HepG2 (cell line): ENCODE data around the gene PARN. TPM values are rescaled to one million over a fixed set of nuclear protein-coding genes. Genes with fewer than 3 reads are reported as not detected.
A peak's percentile ranks its signal among the peaks of the same experiment; 100 is the strongest.

ENCODE experiments used
- CENPT ChIP-seq: sonication (generic); formaldehyde crosslinking; IDR thresholded peaks from 2 replicates; pipeline ENCODE4 v1.8.0; 2022; ENCODE audit warnings: low read depth, mild to moderate bottlenecking, moderate library complexity, missing genetic modification reagents
- CREM ChIP-seq, 2 experiments: sonication (generic) in 1 of 2; formaldehyde crosslinking in 1 of 2; IDR thresholded peaks; 2 replicates each; pipeline versions ENCODE4 v1.4.0 to v1.6.1; 2016 to 2020; ENCODE audit warnings: antibody characterized with exemption in 1 of 2, mild to moderate bottlenecking in 1 of 2, missing genetic modification reagents in 1 of 2
- HES4 ChIP-seq: sonication (generic); formaldehyde crosslinking; IDR thresholded peaks from 2 replicates; pipeline ENCODE4 v1.9.0; 2021; ENCODE audit warnings: mild to moderate bottlenecking, missing genetic modification reagents, borderline replicate concordance
- KMT2B ChIP-seq: IDR thresholded peaks from 2 replicates; pipeline ENCODE4 v1.6.1; 2016; ENCODE audit warnings: missing genetic modification reagents, missing compliant biosample characterization
- NCOA2 ChIP-seq: sonication (generic); formaldehyde crosslinking; IDR thresholded peaks from 2 replicates; pipeline ENCODE4 v1.8.0; 2022; ENCODE audit warnings: inconsistent platforms
- NR2C2 ChIP-seq: sonication (generic); formaldehyde crosslinking; IDR thresholded peaks from 2 replicates; pipeline ENCODE4 v1.4.0; 2020; ENCODE audit warnings: missing genetic modification reagents, mild to moderate bottlenecking, moderate library complexity, borderline replicate concordance
- RAD21 ChIP-seq: fragments of 450-650 bp; formaldehyde crosslinking; IDR thresholded peaks from 2 replicates; pipeline ENCODE4 v1.5.0; 2020; ENCODE audit warnings: mild to moderate bottlenecking
- SALL1 ChIP-seq: sonication (generic); formaldehyde crosslinking; IDR thresholded peaks from 2 replicates; pipeline ENCODE4 v1.8.0; 2022; ENCODE audit warnings: mild to moderate bottlenecking, missing genetic modification reagents
- SAP130 ChIP-seq: IDR thresholded peaks from 2 replicates; pipeline ENCODE4 v1.6.1; 2016; ENCODE audit warnings: low read depth
- SOX5 ChIP-seq: IDR thresholded peaks from 2 replicates; pipeline ENCODE4 v1.6.1; 2016; ENCODE audit warnings: borderline replicate concordance
- ZNF33B ChIP-seq: sonication (generic); formaldehyde crosslinking; IDR thresholded peaks from 2 replicates; pipeline ENCODE4 v1.5.1; 2020; ENCODE audit warnings: mild to moderate bottlenecking, missing genetic modification reagents
- polyA plus RNA-seq, 8 experiments: library from polyadenylated mRNA; depleted of rRNA in 3 of 8; stranded (reverse) in 7 of 8; unstranded in 1 of 8; fragments of >200 nt; fragmentation: Illumina TruSeq in 4 of 8; extraction: Trizol in 4 of 8; gene quantifications; 2 replicates each; pipeline versions ENCODE4 v1.2.1 to v1.2.3, GENCODE V29; 2011 to 2016; ENCODE audit warnings: low read depth in 4 of 8, missing spikeins in 1 of 8, mixed read lengths in 1 of 8; ENCODE audit not compliant: insufficient read depth in 1 of 8
- total RNA-seq, 5 experiments: library from RNA; depleted of rRNA; stranded (reverse); fragments of >200 nt; fragmentation: Illumina TruSeq; extraction: Trizol; gene quantifications; 2 replicates each; pipeline ENCODE4 v1.2.3, GENCODE V29; 2016; ENCODE audit warnings: low read depth in 1 of 5
- TF ChIP-seq, protein P1 (sequence below): sonication (generic); formaldehyde crosslinking; IDR thresholded peaks from 2 replicates; pipeline ENCODE4 v1.5.0; 2020; ENCODE audit warnings: mild to moderate bottlenecking, missing genetic modification reagents
- TF ChIP-seq, protein P2 (sequence below): IDR thresholded peaks from 2 replicates; pipeline ENCODE4 v1.6.1; 2012; ENCODE audit warnings: inconsistent platforms
- TF ChIP-seq, protein P3 (sequence below): sonication (generic); formaldehyde crosslinking; IDR thresholded peaks from 2 replicates; pipeline ENCODE4 v1.5.1; 2020; ENCODE audit warnings: missing genetic modification reagents, mild to moderate bottlenecking, borderline replicate concordance

The PARN gene
- total and polyA plus RNA-seq, 2 of the 13 experiments (the other 11 are each of a cell fraction or from before 2014, with no cell fraction given) = 13.3 to 47.6 TPM

DNA sequence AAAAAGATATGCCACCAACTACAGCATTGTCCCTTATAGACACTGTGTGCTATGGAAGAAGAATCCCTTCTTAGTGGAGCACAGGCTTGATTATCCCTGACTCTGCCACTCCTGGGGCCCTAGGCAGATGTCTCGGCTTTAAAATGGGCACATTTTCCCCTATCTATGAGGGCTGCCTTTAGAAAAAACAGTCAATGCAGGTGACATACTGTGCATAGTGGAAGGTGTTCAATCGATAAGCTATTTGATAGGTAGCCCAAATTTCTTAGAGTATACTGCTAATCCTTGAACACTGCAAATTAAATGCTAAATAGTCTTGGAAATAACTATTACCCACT is 64.4 kb downstream of the PARN start (continued):
- TF ChIP-seq, protein P1, sequence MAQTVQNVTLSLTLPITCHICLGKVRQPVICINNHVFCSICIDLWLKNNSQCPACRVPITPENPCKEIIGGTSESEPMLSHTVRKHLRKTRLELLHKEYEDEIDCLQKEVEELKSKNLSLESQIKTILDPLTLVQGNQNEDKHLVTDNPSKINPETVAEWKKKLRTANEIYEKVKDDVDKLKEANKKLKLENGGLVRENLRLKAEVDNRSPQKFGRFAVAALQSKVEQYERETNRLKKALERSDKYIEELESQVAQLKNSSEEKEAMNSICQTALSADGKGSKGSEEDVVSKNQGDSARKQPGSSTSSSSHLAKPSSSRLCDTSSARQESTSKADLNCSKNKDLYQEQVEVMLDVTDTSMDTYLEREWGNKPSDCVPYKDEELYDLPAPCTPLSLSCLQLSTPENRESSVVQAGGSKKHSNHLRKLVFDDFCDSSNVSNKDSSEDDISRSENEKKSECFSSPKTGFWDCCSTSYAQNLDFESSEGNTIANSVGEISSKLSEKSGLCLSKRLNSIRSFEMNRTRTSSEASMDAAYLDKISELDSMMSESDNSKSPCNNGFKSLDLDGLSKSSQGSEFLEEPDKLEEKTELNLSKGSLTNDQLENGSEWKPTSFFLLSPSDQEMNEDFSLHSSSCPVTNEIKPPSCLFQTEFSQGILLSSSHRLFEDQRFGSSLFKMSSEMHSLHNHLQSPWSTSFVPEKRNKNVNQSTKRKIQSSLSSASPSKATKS (CRISPR knock-in tag) = no peak
- 0 out of 2 replicates have a peak, but pooled peaks have one; percentile 1 for TF ChIP-seq SOX5 (CRISPR knock-in tag)
- TF ChIP-seq HES4 (CRISPR knock-in tag) = no peak
- TF ChIP-seq, protein P2, sequence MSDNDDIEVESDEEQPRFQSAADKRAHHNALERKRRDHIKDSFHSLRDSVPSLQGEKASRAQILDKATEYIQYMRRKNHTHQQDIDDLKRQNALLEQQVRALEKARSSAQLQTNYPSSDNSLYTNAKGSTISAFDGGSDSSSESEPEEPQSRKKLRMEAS = no peak
- TF ChIP-seq RAD21 (CRISPR knock-in tag) = no peak
- TF ChIP-seq KMT2B (CRISPR knock-in tag) = 0 out of 2 replicates have a peak, but pooled peaks have one; percentile 31
- TF ChIP-seq, protein P3, sequence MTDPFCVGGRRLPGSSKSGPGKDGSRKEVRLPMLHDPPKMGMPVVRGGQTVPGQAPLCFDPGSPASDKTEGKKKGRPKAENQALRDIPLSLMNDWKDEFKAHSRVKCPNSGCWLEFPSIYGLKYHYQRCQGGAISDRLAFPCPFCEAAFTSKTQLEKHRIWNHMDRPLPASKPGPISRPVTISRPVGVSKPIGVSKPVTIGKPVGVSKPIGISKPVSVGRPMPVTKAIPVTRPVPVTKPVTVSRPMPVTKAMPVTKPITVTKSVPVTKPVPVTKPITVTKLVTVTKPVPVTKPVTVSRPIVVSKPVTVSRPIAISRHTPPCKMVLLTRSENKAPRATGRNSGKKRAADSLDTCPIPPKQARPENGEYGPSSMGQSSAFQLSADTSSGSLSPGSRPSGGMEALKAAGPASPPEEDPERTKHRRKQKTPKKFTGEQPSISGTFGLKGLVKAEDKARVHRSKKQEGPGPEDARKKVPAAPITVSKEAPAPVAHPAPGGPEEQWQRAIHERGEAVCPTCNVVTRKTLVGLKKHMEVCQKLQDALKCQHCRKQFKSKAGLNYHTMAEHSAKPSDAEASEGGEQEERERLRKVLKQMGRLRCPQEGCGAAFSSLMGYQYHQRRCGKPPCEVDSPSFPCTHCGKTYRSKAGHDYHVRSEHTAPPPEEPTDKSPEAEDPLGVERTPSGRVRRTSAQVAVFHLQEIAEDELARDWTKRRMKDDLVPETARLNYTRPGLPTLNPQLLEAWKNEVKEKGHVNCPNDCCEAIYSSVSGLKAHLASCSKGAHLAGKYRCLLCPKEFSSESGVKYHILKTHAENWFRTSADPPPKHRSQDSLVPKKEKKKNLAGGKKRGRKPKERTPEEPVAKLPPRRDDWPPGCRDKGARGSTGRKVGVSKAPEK (CRISPR knock-in tag) = no peak
- TF ChIP-seq CENPT (CRISPR knock-in tag) = no peak
- TF ChIP-seq CREM (IDR thresholded peaks at IDR 0.05) = no peak
- no peak for TF ChIP-seq CREM (CRISPR knock-in tag; IDR thresholded peaks at IDR 0.05)
- TF ChIP-seq SALL1 (CRISPR knock-in tag) = no peak
- TF ChIP-seq ZNF33B (CRISPR knock-in tag) = no peak
- TF ChIP-seq NR2C2 (CRISPR knock-in tag) = no peak
- no peak for TF ChIP-seq SAP130 (CRISPR knock-in tag)
- TF ChIP-seq NCOA2 = no peak
